ENCODE measurements around the gene ANKS1B.
"Not testable (repeated sequence)": the region's sequence is repeated elsewhere in the genome, so short reads cannot be mapped to it uniquely, and the experiment has no call there.

GRCh38 chr12:99237907-99238538 is 746.7 kb downstream of the ANKS1B start:
- TF ChIP-seq CTCF (IDR thresholded peaks at IDR 0.05 in 2 of 3, conservative IDR thresholded peaks at IDR 0.05 in 1 of 3; ENCODE audit: control insufficient read depth in 2 of 3, extremely low read depth in 1 of 3, insufficient read depth in 1 of 3, low read depth in 3 of 3, low read length in 3 of 3); SUZ12 (IDR thresholded peaks at IDR 0.05; ENCODE audit: unreplicated experiment); BRCA1 (IDR thresholded peaks at IDR 0.05; ENCODE audit: low read depth, low read length); NR2C1 (IDR thresholded peaks at IDR 0.05); EZH2 (IDR thresholded peaks at IDR 0.05; ENCODE audit: borderline replicate concordance, control insufficient read depth, low read depth, low read length); CREM (IDR thresholded peaks at IDR 0.05; ENCODE audit: low read depth): not testable (repeated sequence)
